Activated CD8-positive, alpha-beta memory T cell treated with anti-CD3 and anti-CD28 coated beads, Interleukin-2, amount 10 ng/mL, durations not matched to agents 7 days and 5 days (primary cell): ENCODE results near the gene SNED1. TPM values are rescaled to one million over a fixed set of nuclear protein-coding genes. Genes with fewer than 3 reads are reported as not detected.
A peak's percentile ranks its signal among the peaks of the same experiment; 100 is the strongest.

Experiments
- ATAC-seq: fragments of 150-1000 bp; cut with Tn5 transposase; one replicate; pipeline ENCODE4 v1.10.0; 2021; ENCODE audit warnings: moderate library complexity
- CTCF ChIA-PET: fragments of 350-600 bp; sonication (Branson Sonifier 250); formaldehyde crosslinking; loops from one replicate; lab custom pipeline; 2021; ENCODE audit warnings: antibody characterized with exemption; lab: Charles Lee
- DNase-seq: peaks from one replicate; pipeline ENCODE4 v3.0.0-alpha.2; 2020
- H3K27ac Mint-ChIP-seq: one replicate; pipeline ENCODE4 v1.8.0; 2021; ENCODE audit warnings: mild to moderate bottlenecking, mixed read lengths
- H3K27me3 Mint-ChIP-seq: one replicate; pipeline ENCODE4 v1.8.0; 2021; ENCODE audit warnings: mixed read lengths
- H3K36me3 Mint-ChIP-seq: one replicate; pipeline ENCODE4 v1.8.0; 2021; ENCODE audit warnings: mild to moderate bottlenecking, mixed read lengths
- H3K4me1 Mint-ChIP-seq: one replicate; pipeline ENCODE4 v1.8.0; 2021; ENCODE audit warnings: mixed read lengths
- H3K4me3 Mint-ChIP-seq: one replicate; pipeline ENCODE4 v1.8.0; 2021; ENCODE audit warnings: mild to moderate bottlenecking, moderate library complexity, mixed read lengths
- H3K9me3 Mint-ChIP-seq: one replicate; pipeline ENCODE4 v1.8.0; 2022; ENCODE audit warnings: low read depth, mixed read lengths
- total RNA-seq, 2 experiments: library from RNA; stranded (reverse); gene quantifications; one replicate each; pipeline ENCODE4 v1.2.3, GENCODE V29; 2021

Gene SNED1
- total RNA-seq, 2 experiments from 2014 or later: 3.6 to 4.6 TPM

GRCh38 chr2:241005569-241005968, 7.2 kb downstream of the SNED1 start:
- Mint-ChIP-seq H3K27ac (no peak overlapping the region), H3K9me3 (peaks cover 13% of the 10 kb centered on the region), H3K4me1 (peaks cover 8% of the 10 kb centered on the region), H3K36me3 (no peaks in the 10 kb centered on the region), H3K27me3 (peaks cover 13% of the 10 kb centered on the region), H3K4me3 (no peak overlapping the region)
- CTCF ChIA-PET: no interaction called here
- no peak for DNase-seq
- no peak for ATAC-seq

- no peak overlapping the region for H3K4me3 Mint-ChIP-seq
- peaks cover 13% of the 10 kb centered on the region for H3K9me3 Mint-ChIP-seq
- CTCF ChIA-PET: no interaction called here
- no peaks in the 10 kb centered on the region for H3K36me3 Mint-ChIP-seq
- H3K4me1 Mint-ChIP-seq: peaks cover 8% of the 10 kb centered on the region
- no peak for ATAC-seq
- no peak overlapping the region for H3K27ac Mint-ChIP-seq
- H3K27me3 Mint-ChIP-seq: peaks cover 13% of the 10 kb centered on the region
- DNase-seq: no peak
Measured at GRCh38 chr2:241006412-241006811, 8.0 kb downstream of the SNED1 start.

GRCh38 chr2:241007111-241007510, 8.7 kb downstream of the SNED1 start:
- H3K27me3 Mint-ChIP-seq: peaks cover 13% of the 10 kb centered on the region
- ATAC-seq: no peak
- no peaks in the 10 kb centered on the region for H3K36me3 Mint-ChIP-seq
- DNase-seq: peak; percentile 33
- no peak overlapping the region for H3K4me3 Mint-ChIP-seq
- peaks cover 13% of the 10 kb centered on the region for H3K9me3 Mint-ChIP-seq
- H3K27ac Mint-ChIP-seq: no peak overlapping the region
- peaks cover 8% of the 10 kb centered on the region for H3K4me1 Mint-ChIP-seq
- CTCF ChIA-PET: no interaction called here

- no peaks in the 10 kb centered on the region for H3K36me3 Mint-ChIP-seq
- CTCF ChIA-PET: no interaction called here
Measured at GRCh38 chr2:241007880-241008710, 9.7 kb downstream of the SNED1 start.

GRCh38 chr2:241008711-241009121, 10.3 kb downstream of the SNED1 start:
- ATAC-seq: no peak
- peak overlapping the region; percentile 30 for H3K27ac Mint-ChIP-seq
- CTCF ChIA-PET: no interaction called here
- peaks cover 16% of the 10 kb centered on the region for H3K27me3 Mint-ChIP-seq
- peaks cover 13% of the 10 kb centered on the region for H3K9me3 Mint-ChIP-seq
- H3K36me3 Mint-ChIP-seq: no peaks in the 10 kb centered on the region
- peak; percentile 27 for DNase-seq
- H3K4me1 Mint-ChIP-seq: peaks cover 8% of the 10 kb centered on the region
- H3K4me3 Mint-ChIP-seq: no peak overlapping the region

More at GRCh38 chr2:241007880-241008710, 9.7 kb downstream of the SNED1 start:
- H3K4me3 Mint-ChIP-seq: no peak overlapping the region
- peaks cover 8% of the 10 kb centered on the region for H3K4me1 Mint-ChIP-seq
- peaks cover 13% of the 10 kb centered on the region for H3K9me3 Mint-ChIP-seq
- H3K27ac Mint-ChIP-seq: no peak overlapping the region
- H3K27me3 Mint-ChIP-seq: peaks cover 16% of the 10 kb centered on the region
- DNase-seq (peak; percentile 29), ATAC-seq (no peak)

- no peak for ATAC-seq
- Mint-ChIP-seq H3K27ac (peak overlapping the region; percentile 30), H3K9me3 (peaks cover 9% of the 10 kb centered on the region), H3K36me3 (no peaks in the 10 kb centered on the region), H3K4me1 (peaks cover 8% of the 10 kb centered on the region), H3K27me3 (peaks cover 16% of the 10 kb centered on the region), H3K4me3 (no peak overlapping the region)
- DNase-seq: peak; percentile 29
- CTCF ChIA-PET: no interaction called here
Measured at GRCh38 chr2:241009191-241009590, 10.8 kb downstream of the SNED1 start.

GRCh38 chr2:241009601-241010530, 11.4 kb downstream of the SNED1 start:
- peak overlapping the region; percentile 37 for H3K27ac Mint-ChIP-seq
- peak; percentile 76 for ATAC-seq

GRCh38 chr2:241010531-241011295, 12.3 kb downstream of the SNED1 start:
- ATAC-seq: no peak
- CTCF ChIA-PET: no interaction called here
- H3K27ac Mint-ChIP-seq: no peak overlapping the region
- H3K4me3 Mint-ChIP-seq: no peak overlapping the region
- no peaks in the 10 kb centered on the region for H3K36me3 Mint-ChIP-seq
- peaks cover 8% of the 10 kb centered on the region for H3K4me1 Mint-ChIP-seq
- peaks cover 12% of the 10 kb centered on the region for H3K27me3 Mint-ChIP-seq
- peak; percentile 39 for DNase-seq
- H3K9me3 Mint-ChIP-seq: peaks cover 5% of the 10 kb centered on the region

More at GRCh38 chr2:241009601-241010530, 11.4 kb downstream of the SNED1 start:
- Mint-ChIP-seq H3K4me3 (no peak overlapping the region), H3K9me3 (peaks cover 9% of the 10 kb centered on the region), H3K27me3 (peaks cover 16% of the 10 kb centered on the region), H3K4me1 (peaks cover 8% of the 10 kb centered on the region), H3K36me3 (no peaks in the 10 kb centered on the region)
- DNase-seq: peak; percentile 65
- CTCF ChIA-PET: no interaction called here

- ATAC-seq: no peak
- no peak overlapping the region for H3K27ac Mint-ChIP-seq
- CTCF ChIA-PET: no interaction called here
Measured at GRCh38 chr2:241011296-241011600, 12.8 kb downstream of the SNED1 start.

GRCh38 chr2:241011751-241012510, 13.5 kb downstream of the SNED1 start:
- CTCF ChIA-PET: no interaction called here
- H3K27ac Mint-ChIP-seq: no peak overlapping the region
- peak; percentile 22 for DNase-seq
- ATAC-seq: no peak
- H3K9me3 Mint-ChIP-seq: no peaks in the 10 kb centered on the region
- H3K27me3 Mint-ChIP-seq: peaks cover 8% of the 10 kb centered on the region
- H3K36me3 Mint-ChIP-seq: no peaks in the 10 kb centered on the region
- no peak overlapping the region for H3K4me3 Mint-ChIP-seq
- peaks cover 8% of the 10 kb centered on the region for H3K4me1 Mint-ChIP-seq

More at GRCh38 chr2:241011296-241011600, 12.8 kb downstream of the SNED1 start:
- Mint-ChIP-seq H3K36me3 (no peaks in the 10 kb centered on the region), H3K4me3 (no peak overlapping the region), H3K9me3 (no peaks in the 10 kb centered on the region), H3K27me3 (peaks cover 10% of the 10 kb centered on the region), H3K4me1 (peaks cover 8% of the 10 kb centered on the region)
- DNase-seq: no peak

GRCh38 chr2:241014224-241014623, 15.8 kb downstream of the SNED1 start:
- Mint-ChIP-seq H3K9me3 (no peaks in the 10 kb centered on the region), H3K27me3 (peaks cover 3% of the 10 kb centered on the region), H3K4me3 (no peak overlapping the region), H3K27ac (no peak overlapping the region), H3K36me3 (no peaks in the 10 kb centered on the region), H3K4me1 (peaks cover 5% of the 10 kb centered on the region)
- CTCF ChIA-PET: no interaction called here
- no peak for ATAC-seq
- DNase-seq: peak; percentile 30

GRCh38 chr2:241014764-241015163, 16.3 kb downstream of the SNED1 start:
- no peaks in the 10 kb centered on the region for H3K9me3 Mint-ChIP-seq
- ATAC-seq (no peak), DNase-seq (peak; percentile 26)
- H3K36me3 Mint-ChIP-seq: no peaks in the 10 kb centered on the region
- peaks cover 3% of the 10 kb centered on the region for H3K27me3 Mint-ChIP-seq
- peaks cover 3% of the 10 kb centered on the region for H3K4me1 Mint-ChIP-seq
- no peak overlapping the region for H3K4me3 Mint-ChIP-seq
- CTCF ChIA-PET: no interaction called here
- no peak overlapping the region for H3K27ac Mint-ChIP-seq
